ENCODE data around the gene PELI3.

The PELI3 gene

DNA sequence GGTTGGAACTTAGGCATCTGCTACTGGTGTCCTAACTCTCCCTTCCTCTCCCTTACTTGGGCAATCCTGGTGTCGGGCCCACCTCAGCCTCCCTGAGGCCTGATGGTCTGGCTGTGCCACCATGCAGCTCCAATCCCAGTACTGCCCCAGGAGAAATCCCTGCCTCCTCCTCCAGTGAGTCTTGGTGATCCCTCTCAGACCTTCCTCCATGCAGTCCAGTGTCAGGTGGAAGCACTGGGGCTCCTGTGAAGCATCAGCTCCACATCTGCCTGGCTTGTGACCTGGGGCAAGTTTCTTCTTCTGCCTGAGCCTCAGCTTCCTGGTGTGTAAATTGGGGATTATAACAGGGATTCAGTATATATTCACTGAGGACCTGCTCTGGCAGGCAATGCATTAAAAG, 1.8 kb upstream of the PELI3 start:
- no peak for ATAC-seq (ENCODE audit: low read depth)
- Histone ChIP-seq H3K4me1 (ENCODE audit: insufficient read depth, poor library complexity, severe bottlenecking) (no peaks in the 10 kb centered on the region), H3K27ac (ENCODE audit: poor library complexity, severe bottlenecking) (no peak overlapping the region), H3K4me3 (ENCODE audit: severe bottlenecking) (no peak overlapping the region), H3K27me3 (ENCODE audit: insufficient read depth, poor library complexity, severe bottlenecking) (no peaks in the 10 kb centered on the region), H3K36me3 (ENCODE audit: low read depth) (no peaks in the 10 kb centered on the region), H3K9me3 (ENCODE audit: severe bottlenecking) (no peaks in the 10 kb centered on the region)
- no peak for DNase-seq (ENCODE audit: low spot score)
- TF ChIP-seq, protein P1, sequence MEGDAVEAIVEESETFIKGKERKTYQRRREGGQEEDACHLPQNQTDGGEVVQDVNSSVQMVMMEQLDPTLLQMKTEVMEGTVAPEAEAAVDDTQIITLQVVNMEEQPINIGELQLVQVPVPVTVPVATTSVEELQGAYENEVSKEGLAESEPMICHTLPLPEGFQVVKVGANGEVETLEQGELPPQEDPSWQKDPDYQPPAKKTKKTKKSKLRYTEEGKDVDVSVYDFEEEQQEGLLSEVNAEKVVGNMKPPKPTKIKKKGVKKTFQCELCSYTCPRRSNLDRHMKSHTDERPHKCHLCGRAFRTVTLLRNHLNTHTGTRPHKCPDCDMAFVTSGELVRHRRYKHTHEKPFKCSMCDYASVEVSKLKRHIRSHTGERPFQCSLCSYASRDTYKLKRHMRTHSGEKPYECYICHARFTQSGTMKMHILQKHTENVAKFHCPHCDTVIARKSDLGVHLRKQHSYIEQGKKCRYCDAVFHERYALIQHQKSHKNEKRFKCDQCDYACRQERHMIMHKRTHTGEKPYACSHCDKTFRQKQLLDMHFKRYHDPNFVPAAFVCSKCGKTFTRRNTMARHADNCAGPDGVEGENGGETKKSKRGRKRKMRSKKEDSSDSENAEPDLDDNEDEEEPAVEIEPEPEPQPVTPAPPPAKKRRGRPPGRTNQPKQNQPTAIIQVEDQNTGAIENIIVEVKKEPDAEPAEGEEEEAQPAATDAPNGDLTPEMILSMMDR (IDR thresholded peaks at IDR 0.05; ENCODE audit: poor library complexity, severe bottlenecking), result no peak

DNA sequence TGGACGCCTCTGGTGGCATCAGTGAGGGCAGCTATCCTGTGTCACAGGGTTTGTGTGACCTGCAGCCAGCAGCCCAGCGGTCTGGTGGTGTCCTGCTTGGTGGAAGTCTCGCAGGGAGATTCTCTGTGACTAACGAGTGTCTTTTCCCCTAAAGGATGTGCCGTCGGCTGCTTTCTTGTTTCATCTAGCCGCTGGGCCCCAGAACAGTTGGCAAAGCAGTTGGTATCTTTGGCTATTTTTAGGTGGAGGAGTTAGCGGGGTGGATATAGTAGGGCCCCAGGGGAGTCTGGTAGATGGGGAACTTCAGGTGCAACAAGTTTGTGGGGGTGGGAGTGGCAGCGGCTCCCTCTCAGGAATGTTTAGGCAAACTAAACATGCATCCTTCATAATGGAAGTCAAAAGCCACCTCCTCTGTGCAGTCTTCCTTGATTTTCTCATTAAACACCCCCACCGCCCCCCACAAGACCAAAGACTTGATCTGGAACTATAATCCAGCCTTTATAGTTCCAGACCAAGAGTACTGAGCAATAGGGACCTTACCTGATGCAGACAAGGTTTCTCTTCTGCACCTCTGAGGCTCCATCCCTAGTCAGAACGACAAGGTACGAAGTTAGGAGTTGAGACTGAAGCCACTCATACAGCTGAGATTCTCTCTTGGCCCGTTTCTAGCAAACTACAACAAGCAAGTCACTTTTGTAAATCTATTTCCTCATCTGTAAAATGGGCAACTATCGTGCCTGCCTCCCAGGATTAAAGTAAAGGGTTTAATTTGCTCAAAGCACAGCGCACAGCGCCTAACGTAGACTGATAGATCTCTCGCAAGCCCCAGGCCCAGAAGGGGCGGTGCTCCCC, 1.1 kb upstream of the PELI3 start:
- Histone ChIP-seq H3K36me3 (ENCODE audit: low read depth) (no peaks in the 10 kb centered on the region), H3K4me1 (ENCODE audit: insufficient read depth, poor library complexity, severe bottlenecking) (no peaks in the 10 kb centered on the region), H3K27me3 (ENCODE audit: insufficient read depth, poor library complexity, severe bottlenecking) (no peaks in the 10 kb centered on the region), H3K27ac (ENCODE audit: poor library complexity, severe bottlenecking) (peak overlapping the region; percentile 23), H3K9me3 (ENCODE audit: severe bottlenecking) (no peaks in the 10 kb centered on the region), H3K4me3 (ENCODE audit: severe bottlenecking) (no peak overlapping the region)
- no peak for ATAC-seq (ENCODE audit: low read depth)
- DNase-seq (ENCODE audit: low spot score), result no peak
- TF ChIP-seq, protein P1 (IDR thresholded peaks at IDR 0.05; ENCODE audit: poor library complexity, severe bottlenecking), result no peak

DNA sequence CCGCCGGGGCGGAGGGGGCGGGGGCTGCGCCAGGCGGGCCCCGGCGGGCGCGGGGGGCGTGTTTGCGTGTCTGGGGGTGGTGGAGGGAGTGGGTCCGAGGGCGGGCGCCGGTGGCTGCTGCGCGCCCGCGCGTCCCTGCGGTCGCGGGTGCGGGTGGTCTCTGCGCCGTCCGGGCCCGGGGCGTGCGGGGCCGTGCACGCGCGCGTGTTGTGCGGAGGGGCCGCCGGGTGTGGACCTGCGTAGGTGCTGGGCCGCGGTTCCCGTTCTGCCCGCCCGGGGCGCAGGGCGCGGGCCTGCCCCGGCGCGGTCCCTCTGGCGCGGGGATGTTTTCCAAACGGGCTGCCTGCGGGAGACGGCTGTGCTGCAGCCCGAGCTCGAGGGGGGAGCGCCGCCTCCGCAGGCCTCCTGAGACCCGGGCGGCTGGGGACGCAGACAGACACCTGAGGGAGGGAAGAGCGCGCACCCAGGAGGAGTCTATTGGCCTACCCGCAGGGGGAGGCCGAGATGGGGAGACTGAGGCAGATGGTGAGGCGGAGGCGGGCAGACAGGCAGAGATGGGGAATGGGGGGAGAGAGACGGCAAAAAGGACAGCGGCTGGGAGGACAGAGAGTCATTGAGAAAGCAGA, 442 bp downstream of the PELI3 start:
- TF ChIP-seq, protein P1 (IDR thresholded peaks at IDR 0.05; ENCODE audit: poor library complexity, severe bottlenecking), result peak; percentile 18
- no peaks in the 10 kb centered on the region for H3K4me1 ChIP-seq (ENCODE audit: insufficient read depth, poor library complexity, severe bottlenecking)
- no peaks in the 10 kb centered on the region for H3K27me3 ChIP-seq (ENCODE audit: insufficient read depth, poor library complexity, severe bottlenecking)
- no peak for DNase-seq (ENCODE audit: low spot score)
- peak overlapping the region; percentile 23 for H3K27ac ChIP-seq (ENCODE audit: poor library complexity, severe bottlenecking)
- H3K9me3 ChIP-seq (ENCODE audit: severe bottlenecking), result no peaks in the 10 kb centered on the region
- H3K36me3 ChIP-seq (ENCODE audit: low read depth), result peaks cover 5% of the 10 kb centered on the region
- peak; percentile 53 for ATAC-seq (ENCODE audit: low read depth)
- H3K4me3 ChIP-seq (ENCODE audit: severe bottlenecking), result peak overlapping the region; percentile 85

GRCh38 chr11:66467756-66468155, 1.1 kb downstream of the PELI3 start:
- H3K4me3 ChIP-seq (ENCODE audit: severe bottlenecking), result peak overlapping the region; percentile 85
- no peak overlapping the region for H3K27ac ChIP-seq (ENCODE audit: poor library complexity, severe bottlenecking)
- H3K27me3 ChIP-seq (ENCODE audit: insufficient read depth, poor library complexity, severe bottlenecking), result no peaks in the 10 kb centered on the region
- H3K9me3 ChIP-seq (ENCODE audit: severe bottlenecking), result no peaks in the 10 kb centered on the region
- H3K4me1 ChIP-seq (ENCODE audit: insufficient read depth, poor library complexity, severe bottlenecking), result no peaks in the 10 kb centered on the region
- TF ChIP-seq, protein P1 (IDR thresholded peaks at IDR 0.05; ENCODE audit: poor library complexity, severe bottlenecking), result no peak
- DNase-seq (ENCODE audit: low spot score), result no peak
- H3K36me3 ChIP-seq (ENCODE audit: low read depth), result peaks cover 11% of the 10 kb centered on the region
- ATAC-seq (ENCODE audit: low read depth), result no peak

GRCh38 chr11:66468691-66469090, 2.0 kb downstream of the PELI3 start:
- H3K36me3 ChIP-seq (ENCODE audit: low read depth), result peaks cover 20% of the 10 kb centered on the region
- H3K4me3 ChIP-seq (ENCODE audit: severe bottlenecking), result no peak overlapping the region
- DNase-seq (ENCODE audit: low spot score) (no peak), ATAC-seq (ENCODE audit: low read depth) (no peak)
- no peak overlapping the region for H3K27ac ChIP-seq (ENCODE audit: poor library complexity, severe bottlenecking)
- TF ChIP-seq, protein P1 (IDR thresholded peaks at IDR 0.05; ENCODE audit: poor library complexity, severe bottlenecking), result no peak
- H3K4me1 ChIP-seq (ENCODE audit: insufficient read depth, poor library complexity, severe bottlenecking), result no peaks in the 10 kb centered on the region
- no peaks in the 10 kb centered on the region for H3K27me3 ChIP-seq (ENCODE audit: insufficient read depth, poor library complexity, severe bottlenecking)
- H3K9me3 ChIP-seq (ENCODE audit: severe bottlenecking), result no peaks in the 10 kb centered on the region

Data from RWPE2 (cell line).